HL-60 (cell line): ENCODE measurements around the gene GNG12.

Source experiments
- DNase-seq, 2 experiments: peaks; one replicate each; pipeline ENCODE4 v3.0.0-alpha.2; 2010 to 2020; ENCODE audit warnings: low read depth in 1 of 2, low spot score in 1 of 2
- H3K27ac ChIP-seq: fragments of 250-450 bp; sonication (Bioruptor Pico); replicated peaks from 2 replicates; pipeline ENCODE4 v1.5.1; 2020; ENCODE audit warnings: mild to moderate bottlenecking, moderate library complexity
- H3K27me3 ChIP-seq: fragments of 250-450 bp; sonication (Bioruptor Pico); 2 replicates; pipeline ENCODE4 v1.5.1; 2021; ENCODE audit warnings: mild to moderate bottlenecking, moderate library complexity; ENCODE audit not compliant: insufficient read depth, poor library complexity, severe bottlenecking
- H3K4me3 ChIP-seq: replicated peaks from 2 replicates; pipeline ENCODE4 v1.5.1; 2011; ENCODE audit warnings: mild to moderate bottlenecking, control low read depth, low read length; ENCODE audit not compliant: insufficient read depth
- GABPA ChIP-seq: IDR thresholded peaks from 2 replicates; pipeline ENCODE4 v1.6.1; 2012; ENCODE audit warnings: low read depth
- POLR2AphosphoS5 ChIP-seq: IDR thresholded peaks from 2 replicates; pipeline ENCODE4 v1.6.1; 2012; ENCODE audit warnings: low read depth
- SPI1 ChIP-seq: IDR thresholded peaks from 2 replicates; pipeline ENCODE4 v1.6.1; 2012; ENCODE audit warnings: low read depth, mild to moderate bottlenecking, borderline replicate concordance
- TF ChIP-seq, protein P1 (sequence below): IDR thresholded peaks from one replicate; pipeline ENCODE4 v1.5.1; 2011; ENCODE audit warnings: low read length, control low read depth, inconsistent platforms; ENCODE audit not compliant: insufficient read depth
- TF ChIP-seq, protein P2 (sequence below): IDR thresholded peaks from 2 replicates; pipeline ENCODE4 v1.6.1; 2012; ENCODE audit warnings: low read depth; ENCODE audit not compliant: insufficient replicate concordance

The GNG12 gene

DNA sequence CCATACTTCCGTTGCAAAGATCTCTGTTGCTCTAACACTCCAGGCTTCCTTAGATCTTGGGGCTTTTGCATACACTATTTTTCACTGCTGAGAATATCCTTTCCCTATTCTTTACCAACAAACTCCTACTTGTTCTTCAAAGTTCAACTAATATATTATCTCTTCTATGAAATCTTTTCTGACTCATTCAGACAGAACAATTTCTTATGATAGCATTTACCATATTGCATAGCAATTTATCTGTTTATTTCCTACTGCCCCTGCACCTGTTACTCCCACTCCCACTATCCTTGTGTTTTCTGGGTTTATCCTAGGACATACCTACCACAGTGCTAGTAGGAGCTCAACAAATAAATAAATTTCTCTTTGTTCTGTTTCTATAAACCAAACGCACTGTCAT is 137.3 kb downstream of the GNG12 start:
- TF ChIP-seq, protein P1, sequence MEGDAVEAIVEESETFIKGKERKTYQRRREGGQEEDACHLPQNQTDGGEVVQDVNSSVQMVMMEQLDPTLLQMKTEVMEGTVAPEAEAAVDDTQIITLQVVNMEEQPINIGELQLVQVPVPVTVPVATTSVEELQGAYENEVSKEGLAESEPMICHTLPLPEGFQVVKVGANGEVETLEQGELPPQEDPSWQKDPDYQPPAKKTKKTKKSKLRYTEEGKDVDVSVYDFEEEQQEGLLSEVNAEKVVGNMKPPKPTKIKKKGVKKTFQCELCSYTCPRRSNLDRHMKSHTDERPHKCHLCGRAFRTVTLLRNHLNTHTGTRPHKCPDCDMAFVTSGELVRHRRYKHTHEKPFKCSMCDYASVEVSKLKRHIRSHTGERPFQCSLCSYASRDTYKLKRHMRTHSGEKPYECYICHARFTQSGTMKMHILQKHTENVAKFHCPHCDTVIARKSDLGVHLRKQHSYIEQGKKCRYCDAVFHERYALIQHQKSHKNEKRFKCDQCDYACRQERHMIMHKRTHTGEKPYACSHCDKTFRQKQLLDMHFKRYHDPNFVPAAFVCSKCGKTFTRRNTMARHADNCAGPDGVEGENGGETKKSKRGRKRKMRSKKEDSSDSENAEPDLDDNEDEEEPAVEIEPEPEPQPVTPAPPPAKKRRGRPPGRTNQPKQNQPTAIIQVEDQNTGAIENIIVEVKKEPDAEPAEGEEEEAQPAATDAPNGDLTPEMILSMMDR = no peak
- TF ChIP-seq POLR2AphosphoS5 (no peak), GABPA (no peak), SPI1 (no peak)
- TF ChIP-seq, protein P2, sequence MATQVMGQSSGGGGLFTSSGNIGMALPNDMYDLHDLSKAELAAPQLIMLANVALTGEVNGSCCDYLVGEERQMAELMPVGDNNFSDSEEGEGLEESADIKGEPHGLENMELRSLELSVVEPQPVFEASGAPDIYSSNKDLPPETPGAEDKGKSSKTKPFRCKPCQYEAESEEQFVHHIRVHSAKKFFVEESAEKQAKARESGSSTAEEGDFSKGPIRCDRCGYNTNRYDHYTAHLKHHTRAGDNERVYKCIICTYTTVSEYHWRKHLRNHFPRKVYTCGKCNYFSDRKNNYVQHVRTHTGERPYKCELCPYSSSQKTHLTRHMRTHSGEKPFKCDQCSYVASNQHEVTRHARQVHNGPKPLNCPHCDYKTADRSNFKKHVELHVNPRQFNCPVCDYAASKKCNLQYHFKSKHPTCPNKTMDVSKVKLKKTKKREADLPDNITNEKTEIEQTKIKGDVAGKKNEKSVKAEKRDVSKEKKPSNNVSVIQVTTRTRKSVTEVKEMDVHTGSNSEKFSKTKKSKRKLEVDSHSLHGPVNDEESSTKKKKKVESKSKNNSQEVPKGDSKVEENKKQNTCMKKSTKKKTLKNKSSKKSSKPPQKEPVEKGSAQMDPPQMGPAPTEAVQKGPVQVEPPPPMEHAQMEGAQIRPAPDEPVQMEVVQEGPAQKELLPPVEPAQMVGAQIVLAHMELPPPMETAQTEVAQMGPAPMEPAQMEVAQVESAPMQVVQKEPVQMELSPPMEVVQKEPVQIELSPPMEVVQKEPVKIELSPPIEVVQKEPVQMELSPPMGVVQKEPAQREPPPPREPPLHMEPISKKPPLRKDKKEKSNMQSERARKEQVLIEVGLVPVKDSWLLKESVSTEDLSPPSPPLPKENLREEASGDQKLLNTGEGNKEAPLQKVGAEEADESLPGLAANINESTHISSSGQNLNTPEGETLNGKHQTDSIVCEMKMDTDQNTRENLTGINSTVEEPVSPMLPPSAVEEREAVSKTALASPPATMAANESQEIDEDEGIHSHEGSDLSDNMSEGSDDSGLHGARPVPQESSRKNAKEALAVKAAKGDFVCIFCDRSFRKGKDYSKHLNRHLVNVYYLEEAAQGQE = no peak
- no peak for DNase-seq
- H3K4me3 ChIP-seq = no peak overlapping the region
- no peaks in the 10 kb centered on the region for H3K27me3 ChIP-seq
- H3K27ac ChIP-seq = no peak overlapping the region

DNA sequence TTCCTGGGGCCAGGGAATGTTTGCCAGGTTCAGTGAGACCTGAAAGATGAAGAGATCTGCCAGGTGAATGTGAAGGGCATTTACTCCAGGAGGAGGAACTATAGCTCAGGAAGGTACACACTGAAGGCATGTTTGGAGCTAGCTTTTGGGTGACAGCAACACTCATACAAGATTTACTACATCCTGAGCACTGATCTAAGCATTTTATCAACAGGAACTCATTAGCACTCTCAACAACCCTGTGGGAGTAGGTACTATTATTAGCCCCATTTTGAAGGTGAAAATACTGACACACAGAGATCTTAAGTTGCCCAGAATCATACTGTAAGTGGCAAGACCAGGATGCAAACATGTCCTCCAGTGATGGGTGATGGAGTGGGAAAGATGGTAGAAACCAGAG is 141.6 kb downstream of the GNG12 start:
- Histone ChIP-seq H3K4me3 (no peak overlapping the region), H3K27me3 (no peaks in the 10 kb centered on the region), H3K27ac (no peak overlapping the region)
- TF ChIP-seq POLR2AphosphoS5 = no peak
- no peak for TF ChIP-seq GABPA
- TF ChIP-seq, protein P1 = no peak
- TF ChIP-seq SPI1 = no peak
- TF ChIP-seq, protein P2 = no peak
- DNase-seq = no peak

DNA sequence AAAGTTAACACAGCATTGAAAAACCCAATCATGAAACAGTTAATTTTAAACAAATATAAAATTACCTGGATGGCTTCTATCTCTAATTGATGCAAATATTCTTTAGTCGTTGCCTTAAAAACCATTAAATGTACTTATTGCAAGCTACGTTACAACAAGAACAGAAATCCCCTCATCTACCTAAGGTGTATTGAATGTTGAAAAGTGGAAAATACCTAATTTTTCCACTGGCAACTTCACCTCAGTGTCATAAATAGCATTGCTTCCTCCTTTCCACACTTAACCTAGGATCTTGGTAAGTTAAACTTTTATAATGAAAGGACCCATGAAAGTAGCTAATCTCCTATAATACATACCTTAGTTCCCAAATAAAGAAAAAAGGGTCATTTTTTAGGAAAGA is 142.9 kb downstream of the GNG12 start:
- Histone ChIP-seq H3K27ac (no peak overlapping the region), H3K27me3 (no peaks in the 10 kb centered on the region), H3K4me3 (no peak overlapping the region)
- no peak for DNase-seq
- TF ChIP-seq, protein P1 = no peak
- TF ChIP-seq POLR2AphosphoS5 (no peak), SPI1 (no peak), GABPA (no peak)
- TF ChIP-seq, protein P2 = no peak
